ENCODE measurements around the gene OTUB1. TPM values are rescaled to one million over a fixed set of nuclear protein-coding genes. Genes with fewer than 3 reads are reported as not detected.

Gene OTUB1
- total RNA-seq, 2 donors from 2014 or later: 87.7 to 95.1 TPM

GRCh38 chr11:64013141-64013896 is 27.1 kb downstream of the OTUB1 start:
- no peaks in the 10 kb centered on the region for H3K36me3 ChIP-seq (ENCODE audit: control insufficient read depth, insufficient read depth, low read length)
- H3K36me3 Mint-ChIP-seq (ENCODE audit: low read depth): no peaks in the 10 kb centered on the region
- DNase-seq: no peak
- H3K27ac ChIP-seq (ENCODE audit: low read depth, low read length): no peak overlapping the region
- no peak overlapping the region for H3K27ac Mint-ChIP-seq
- H3K27me3 Mint-ChIP-seq (ENCODE audit: insufficient read depth): peaks cover 64% of the 10 kb centered on the region
- H3K27me3 ChIP-seq (ENCODE audit: control insufficient read depth, insufficient read depth, low read length, poor library complexity, severe bottlenecking): peaks cover 17% of the 10 kb centered on the region
- H3K4me3 Mint-ChIP-seq: no peak overlapping the region
- no peaks in the 10 kb centered on the region for H3K9me3 ChIP-seq (ENCODE audit: control insufficient read depth, low read length)
- H3K4me1 Mint-ChIP-seq: peaks cover 4% of the 10 kb centered on the region
- WGBS, 2 experiments (ENCODE audit: insufficient coverage in 1 of 2, insufficient read length in 1 of 2): 90 to 92% methylated on average over 15 to 16 of the region's 16 CpGs
- no peaks in the 10 kb centered on the region for H3K4me1 ChIP-seq (ENCODE audit: control insufficient read depth, insufficient read depth, low read length)
- H3K9me3 Mint-ChIP-seq: peaks cover 12% of the 10 kb centered on the region
- H3K9ac ChIP-seq (ENCODE audit: extremely low read depth, low read length, poor library complexity, severe bottlenecking): no peak overlapping the region
- no peak for TF ChIP-seq CTCF (conservative IDR thresholded peaks at IDR 0.05)
- no peak overlapping the region for H3K4me3 ChIP-seq (ENCODE audit: low read length)

GRCh38 chr11:64014356-64014755 is 28.1 kb downstream of the OTUB1 start:
- no peak for TF ChIP-seq CTCF (conservative IDR thresholded peaks at IDR 0.05)
- H3K36me3 ChIP-seq (ENCODE audit: control insufficient read depth, insufficient read depth, low read length): no peaks in the 10 kb centered on the region
- no peak overlapping the region for H3K4me3 Mint-ChIP-seq
- no peaks in the 10 kb centered on the region for H3K36me3 Mint-ChIP-seq (ENCODE audit: low read depth)
- H3K9me3 Mint-ChIP-seq: peaks cover 12% of the 10 kb centered on the region
- H3K27me3 Mint-ChIP-seq (ENCODE audit: insufficient read depth): peaks cover 56% of the 10 kb centered on the region
- H3K4me3 ChIP-seq (ENCODE audit: low read length): no peak overlapping the region
- no peak overlapping the region for H3K27ac ChIP-seq (ENCODE audit: low read depth, low read length)
- 80 to 90% methylated on average over 2 to 11 of the region's 11 CpGs for WGBS, 2 experiments (ENCODE audit: insufficient coverage in 1 of 2, insufficient read length in 1 of 2)
- no peaks in the 10 kb centered on the region for H3K9me3 ChIP-seq (ENCODE audit: control insufficient read depth, low read length)
- no peaks in the 10 kb centered on the region for H3K4me1 ChIP-seq (ENCODE audit: control insufficient read depth, insufficient read depth, low read length)
- no peaks in the 10 kb centered on the region for H3K4me1 Mint-ChIP-seq
- H3K9ac ChIP-seq (ENCODE audit: extremely low read depth, low read length, poor library complexity, severe bottlenecking): no peak overlapping the region
- no peak for DNase-seq
- H3K27ac Mint-ChIP-seq: no peak overlapping the region
- peaks cover 6% of the 10 kb centered on the region for H3K27me3 ChIP-seq (ENCODE audit: control insufficient read depth, insufficient read depth, low read length, poor library complexity, severe bottlenecking)

- H3K4me3 Mint-ChIP-seq: no peak overlapping the region
- peaks cover under 1% of the 10 kb centered on the region for H3K27me3 ChIP-seq (ENCODE audit: control insufficient read depth, insufficient read depth, low read length, poor library complexity, severe bottlenecking)
Observed at GRCh38 chr11:64015510-64015909, 29.3 kb downstream of the OTUB1 start.

More at GRCh38 chr11:64015510-64015909, 29.3 kb downstream of the OTUB1 start:
- no peaks in the 10 kb centered on the region for H3K36me3 Mint-ChIP-seq (ENCODE audit: low read depth)
- no peak for DNase-seq
- peaks cover 8% of the 10 kb centered on the region for H3K9me3 Mint-ChIP-seq
- TF ChIP-seq CTCF (conservative IDR thresholded peaks at IDR 0.05): no peak
- WGBS, 2 experiments (ENCODE audit: insufficient coverage in 1 of 2, insufficient read length in 1 of 2): 89 to 94% methylated on average over 14 to 20 of the region's 20 CpGs
- Histone ChIP-seq H3K36me3 (ENCODE audit: control insufficient read depth, insufficient read depth, low read length) (no peaks in the 10 kb centered on the region), H3K9ac (ENCODE audit: extremely low read depth, low read length, poor library complexity, severe bottlenecking) (no peak overlapping the region), H3K4me3 (ENCODE audit: low read length) (no peak overlapping the region), H3K27ac (ENCODE audit: low read depth, low read length) (no peak overlapping the region), H3K4me1 (ENCODE audit: control insufficient read depth, insufficient read depth, low read length) (no peaks in the 10 kb centered on the region), H3K9me3 (ENCODE audit: control insufficient read depth, low read length) (no peaks in the 10 kb centered on the region)
- H3K27me3 Mint-ChIP-seq (ENCODE audit: insufficient read depth): peaks cover 54% of the 10 kb centered on the region
- no peak overlapping the region for H3K27ac Mint-ChIP-seq
- peaks cover 2% of the 10 kb centered on the region for H3K4me1 Mint-ChIP-seq
